Measurements from ENCODE around the gene COMMD1.
"Not testable (repeated sequence)": the region's sequence is repeated elsewhere in the genome, so short reads cannot be mapped to it uniquely, and the experiment has no call there.

Gene COMMD1

GRCh38 chr2:61924895-61925663 is 19.6 kb downstream of the COMMD1 start:
- DNase-seq, result no peak

GRCh38 chr2:61926531-61927477 is 21.3 kb downstream of the COMMD1 start:
- DNase-seq, result no peak

GRCh38 chr2:61928826-61929461 is 23.5 kb downstream of the COMMD1 start:
- DNase-seq, result no peak

GRCh38 chr2:61937098-61937497 is 31.6 kb downstream of the COMMD1 start:
- DNase-seq, result no peak

GRCh38 chr2:61937886-61938285 is 32.4 kb downstream of the COMMD1 start:
- DNase-seq, result no peak

GRCh38 chr2:61938511-61938910 is 33.0 kb downstream of the COMMD1 start:
- DNase-seq, result no peak

- no peak for DNase-seq
Observed at GRCh38 chr2:61943251-61943650, 37.8 kb downstream of the COMMD1 start.

- no peak for DNase-seq
Observed at GRCh38 chr2:61946666-61947065, 41.2 kb downstream of the COMMD1 start.

GRCh38 chr2:61948661-61949457 is 43.4 kb downstream of the COMMD1 start:
- DNase-seq, result no peak

- no peak for DNase-seq
Observed at GRCh38 chr2:61949458-61949713, 43.9 kb downstream of the COMMD1 start.

GRCh38 chr2:61949714-61950560 is 44.5 kb downstream of the COMMD1 start:
- DNase-seq, result no peak

- DNase-seq, result no peak
Observed at GRCh38 chr2:61950571-61951315, 45.3 kb downstream of the COMMD1 start.

- DNase-seq, result no peak
Observed at GRCh38 chr2:61951881-61952280, 46.4 kb downstream of the COMMD1 start.

GRCh38 chr2:61952288-61952687 is 46.8 kb downstream of the COMMD1 start:
- DNase-seq, result no peak

- not testable (repeated sequence) for DNase-seq
Observed at GRCh38 chr2:61954856-61955255, 49.4 kb downstream of the COMMD1 start.

- DNase-seq, result no peak
Observed at GRCh38 chr2:61959381-61960293, 54.2 kb downstream of the COMMD1 start.

GRCh38 chr2:61961231-61961901 is 55.9 kb downstream of the COMMD1 start:
- DNase-seq, result no peak

- no peak for DNase-seq
Observed at GRCh38 chr2:61962095-61962984, 56.9 kb downstream of the COMMD1 start.
